HG03442 (cell line): ENCODE data around the gene TCN2.
"Not testable (repeated sequence)": the region's sequence is repeated elsewhere in the genome, so short reads cannot be mapped to it uniquely, and the experiment has no call there.

Experiments used
- ATAC-seq: cut with Tn5 transposase; IDR thresholded peaks from one replicate; pipeline ENCODE4 v1.9.1; 2021; ENCODE audit warnings: mild to moderate bottlenecking, moderate library complexity; ENCODE audit not compliant: unreplicated experiment

TCN2 gene

GRCh38 chr22:30606455-30607299 lies at the start of gene TCN2:
TCN2 (plus strand) TSS chr22:30607174; CDS start chr22:30607332, 158 bp downstream.
- no peak for ATAC-seq

GRCh38 chr22:30557243-30557642 lies 49.7 kb upstream of the TCN2 start:
- no peak for ATAC-seq

GRCh38 chr22:30559889-30560288 lies 47.1 kb upstream of the TCN2 start:
- ATAC-seq = no peak

- ATAC-seq = not testable (repeated sequence)
Observed at GRCh38 chr22:30560643-30561202, 46.3 kb upstream of the TCN2 start.

- ATAC-seq = no peak
Observed at GRCh38 chr22:30561402-30562189, 45.4 kb upstream of the TCN2 start.

GRCh38 chr22:30562366-30562765 lies 44.6 kb upstream of the TCN2 start:
- ATAC-seq = no peak

- no peak for ATAC-seq
Observed at GRCh38 chr22:30564045-30564760, 42.8 kb upstream of the TCN2 start.

- no peak for ATAC-seq
Observed at GRCh38 chr22:30564761-30565119, 42.2 kb upstream of the TCN2 start.

- no peak for ATAC-seq
Observed at GRCh38 chr22:30565341-30565740, 41.6 kb upstream of the TCN2 start.

- ATAC-seq = no peak
Observed at GRCh38 chr22:30566125-30566524, 40.8 kb upstream of the TCN2 start.

GRCh38 chr22:30567277-30567676 lies 39.7 kb upstream of the TCN2 start:
- not testable (repeated sequence) for ATAC-seq

GRCh38 chr22:30568137-30568805 lies 38.7 kb upstream of the TCN2 start:
- ATAC-seq = no peak

GRCh38 chr22:30569674-30570202 lies 37.2 kb upstream of the TCN2 start:
- ATAC-seq = no peak

- ATAC-seq = no peak
Observed at GRCh38 chr22:30572210-30572609, 34.8 kb upstream of the TCN2 start.

GRCh38 chr22:30572840-30573593 lies 34.0 kb upstream of the TCN2 start:
- no peak for ATAC-seq

- no peak for ATAC-seq
Observed at GRCh38 chr22:30573594-30574094, 33.3 kb upstream of the TCN2 start.

- no peak for ATAC-seq
Observed at GRCh38 chr22:30574095-30574981, 32.6 kb upstream of the TCN2 start, which contains the start of gene GAL3ST1. GAL3ST1 (minus strand) TSS chr22:30574665; CDS start chr22:30557392, 17,273 bp downstream.

- ATAC-seq = no peak
Observed at GRCh38 chr22:30574997-30575671, 31.8 kb upstream of the TCN2 start.
